Endodermal cell (in vitro differentiated cells): Measurements from ENCODE around the gene CBR3. TPM values are rescaled to one million over a fixed set of nuclear protein-coding genes. Genes with fewer than 3 reads are reported as not detected.

Experiments used
- DNase-seq: peaks from one replicate; pipeline ENCODE4 v3.0.0-alpha.2; 2017
- H3K27ac ChIP-seq: 2 replicates; pipeline ENCODE4 v1.5.1; 2013; ENCODE audit warnings: mild to moderate bottlenecking, low read depth, low read length, moderate library complexity
- H3K27me3 ChIP-seq: 2 replicates; pipeline ENCODE4 v1.6.1; 2013; ENCODE audit warnings: mild to moderate bottlenecking, low read length, moderate library complexity; ENCODE audit not compliant: insufficient read depth, control insufficient read depth, poor library complexity, severe bottlenecking
- H3K36me3 ChIP-seq: 2 replicates; pipeline ENCODE4 v1.7.0; 2013; ENCODE audit warnings: mild to moderate bottlenecking, low read length, moderate library complexity; ENCODE audit not compliant: control insufficient read depth, insufficient read depth
- H3K4me1 ChIP-seq: one replicate; pipeline ENCODE4 v1.7.0; 2013; ENCODE audit warnings: low read length; ENCODE audit not compliant: control insufficient read depth, insufficient read depth
- H3K4me3 ChIP-seq: 2 replicates; pipeline ENCODE4 v1.5.1; 2013; ENCODE audit warnings: mild to moderate bottlenecking, low read length, moderate library complexity
- H3K9ac ChIP-seq: 2 replicates; pipeline ENCODE4 v1.6.1; 2013; ENCODE audit warnings: mild to moderate bottlenecking, low read length, moderate library complexity; ENCODE audit not compliant: poor library complexity, severe bottlenecking; ENCODE audit errors: extremely low read depth
- H3K9me3 ChIP-seq: 2 replicates; pipeline ENCODE4 v1.6.1; 2013; ENCODE audit warnings: mild to moderate bottlenecking, low read length, moderate library complexity; ENCODE audit not compliant: control insufficient read depth
- H3K27ac Mint-ChIP-seq: 2 replicates; pipeline ENCODE4 v1.8.0; 2020; ENCODE audit warnings: mixed read lengths
- H3K27me3 Mint-ChIP-seq: 2 replicates; pipeline ENCODE4 v1.8.0; 2021; ENCODE audit warnings: mild to moderate bottlenecking, mixed read lengths; ENCODE audit not compliant: insufficient read depth
- H3K36me3 Mint-ChIP-seq: 2 replicates; pipeline ENCODE4 v1.8.0; 2020; ENCODE audit warnings: low read depth, mixed read lengths
- H3K4me1 Mint-ChIP-seq: 2 replicates; pipeline ENCODE4 v1.8.0; 2020; ENCODE audit warnings: mixed read lengths
- H3K4me3 Mint-ChIP-seq: 2 replicates; pipeline ENCODE4 v1.8.0; 2020; ENCODE audit warnings: mild to moderate bottlenecking, moderate library complexity, mixed read lengths
- H3K9me3 Mint-ChIP-seq: 2 replicates; pipeline ENCODE4 v1.8.0; 2020; ENCODE audit warnings: mild to moderate bottlenecking, mixed read lengths
- CTCF ChIP-seq: fragments of 200-600 bp; sonication (generic); conservative IDR thresholded peaks from 2 replicates; pipeline ENCODE4 v1.5.0; 2021; ENCODE audit warnings: antibody characterized with exemption, mild to moderate bottlenecking
- WGBS, 2 experiments: methylation state at CpG; one replicate each; pipeline versions ENCODE4 v1.1.5 to v1.1.7; 2013; ENCODE audit warnings: missing lambda C conversion rate in 2 of 2, mixed read lengths in 1 of 2; ENCODE audit not compliant: insufficient coverage in 1 of 2, insufficient read length in 1 of 2; 5-methylcytosine and 5-hydroxymethylcytosine counted together
- total RNA-seq, 2 donors: library from RNA; stranded (reverse); fragmentation: NEBNext Ultra II Directional in 1 of 2; extraction: Animal tissue kit (Norgen Biotek cat#: 25700) in 1 of 2; gene quantifications; 2 replicates in 1 of 2; 3 replicates in 1 of 2; pipeline ENCODE4 v1.2.1, GENCODE V29; 2021

CBR3 gene
- total RNA-seq, 2 donors from 2014 or later = not detected

GRCh38 chr21:36100971-36101641 lies 33.8 kb upstream of the CBR3 start:
- Histone ChIP-seq H3K4me3 (peak overlapping the region; percentile 51), H3K9ac (no peak overlapping the region), H3K4me1 (peaks cover 6% of the 10 kb centered on the region), H3K36me3 (no peaks in the 10 kb centered on the region), H3K27ac (no peak overlapping the region), H3K9me3 (peaks cover 31% of the 10 kb centered on the region), H3K27me3 (no peaks in the 10 kb centered on the region)
- peaks cover 22% of the 10 kb centered on the region for H3K4me1 Mint-ChIP-seq
- WGBS, 2 experiments = 85 to 93% methylated on average over 3 to 6 of the region's 6 CpGs
- no peak for DNase-seq
- H3K27ac Mint-ChIP-seq = no peak overlapping the region
- no peak for TF ChIP-seq CTCF
- H3K9me3 Mint-ChIP-seq = peaks cover 79% of the 10 kb centered on the region
- no peak overlapping the region for H3K4me3 Mint-ChIP-seq
- no peaks in the 10 kb centered on the region for H3K27me3 Mint-ChIP-seq
- peaks cover 5% of the 10 kb centered on the region for H3K36me3 Mint-ChIP-seq

- Histone ChIP-seq H3K4me1 (no peaks in the 10 kb centered on the region), H3K27ac (no peak overlapping the region), H3K9ac (no peak overlapping the region), H3K27me3 (no peaks in the 10 kb centered on the region), H3K9me3 (peaks cover 38% of the 10 kb centered on the region), H3K36me3 (no peaks in the 10 kb centered on the region), H3K4me3 (peak overlapping the region; percentile 20)
- Mint-ChIP-seq H3K4me1 (peaks cover 25% of the 10 kb centered on the region), H3K36me3 (peaks cover 5% of the 10 kb centered on the region), H3K27me3 (no peaks in the 10 kb centered on the region), H3K4me3 (no peak overlapping the region), H3K9me3 (peaks cover 58% of the 10 kb centered on the region), H3K27ac (no peak overlapping the region)
- TF ChIP-seq CTCF = no peak
- DNase-seq = no peak
Observed at GRCh38 chr21:36103434-36103833, 31.4 kb upstream of the CBR3 start.

DNA sequence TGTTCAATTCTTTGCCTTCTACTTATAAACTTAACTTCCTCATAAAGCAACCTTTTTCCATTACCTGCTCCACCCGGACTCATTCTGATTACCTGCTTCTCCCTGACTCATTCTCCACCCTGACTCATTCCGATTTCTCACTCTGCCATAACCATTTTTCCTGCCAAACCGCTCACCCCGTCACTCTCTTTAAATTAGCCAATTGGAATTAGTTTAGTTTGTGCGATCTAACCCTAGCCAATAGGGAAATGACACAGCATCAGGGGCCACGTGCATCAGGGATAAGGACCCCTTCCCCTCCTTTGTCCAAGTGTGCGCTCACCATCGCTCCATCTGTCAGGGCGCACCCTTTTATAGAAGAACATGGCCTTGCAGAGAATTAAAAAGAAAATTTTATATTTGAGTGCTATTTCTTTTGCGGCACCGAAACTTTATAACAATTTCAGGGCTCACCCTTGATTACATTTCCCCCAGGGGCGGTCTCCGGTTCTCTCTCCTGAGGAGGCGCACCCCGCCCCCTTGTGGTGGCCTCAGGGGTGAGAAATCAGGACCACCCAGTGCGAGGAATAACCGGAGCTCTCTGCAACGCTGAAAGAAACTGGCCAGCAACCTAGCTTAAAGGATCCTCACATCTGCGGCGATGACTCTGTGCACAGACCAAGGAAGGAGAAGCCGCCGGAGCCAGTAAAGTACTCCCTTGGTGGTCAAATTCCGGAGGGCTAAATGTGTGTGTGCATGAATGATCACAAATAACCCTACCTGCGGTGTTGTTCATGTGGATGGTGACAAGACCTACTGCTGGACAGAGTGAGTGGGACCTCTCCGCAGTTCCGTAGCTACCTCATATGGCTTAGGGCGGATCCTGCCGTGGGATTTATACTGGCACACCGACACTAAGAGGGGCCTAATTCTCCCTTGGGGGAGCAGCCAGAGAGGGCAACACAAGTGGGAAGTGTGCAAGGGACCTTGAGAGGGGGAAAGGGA lies 30.3 kb upstream of the CBR3 start:
- Mint-ChIP-seq H3K27me3 (no peaks in the 10 kb centered on the region), H3K36me3 (peaks cover 2% of the 10 kb centered on the region), H3K4me3 (peak overlapping the region; percentile 31), H3K4me1 (peaks cover 25% of the 10 kb centered on the region), H3K9me3 (peaks cover 54% of the 10 kb centered on the region), H3K27ac (peak overlapping the region; percentile 38)
- no peaks in the 10 kb centered on the region for H3K27me3 ChIP-seq
- H3K9me3 ChIP-seq = peaks cover 49% of the 10 kb centered on the region
- DNase-seq = peak; percentile 74
- H3K27ac ChIP-seq = no peak overlapping the region
- peak; percentile 80 for TF ChIP-seq CTCF
- H3K4me1 ChIP-seq = no peaks in the 10 kb centered on the region
- WGBS, 2 experiments = 70 to 83% methylated on average over 21 to 29 of the region's 29 CpGs
- H3K36me3 ChIP-seq = no peaks in the 10 kb centered on the region
- H3K9ac ChIP-seq = peak overlapping the region; percentile 23
- H3K4me3 ChIP-seq = peak overlapping the region; percentile 76
